SW480 (cell line): ENCODE measurements around the gene DZIP1.
"Not testable (repeated sequence)": the region's sequence is repeated elsewhere in the genome, so short reads cannot be mapped to it uniquely, and the experiment has no call there.

Source experiments
- DNase-seq: peaks from one replicate; pipeline ENCODE4 v3.0.0-alpha.2; 2016; ENCODE audit warnings: low spot score

Gene DZIP1

DNA sequence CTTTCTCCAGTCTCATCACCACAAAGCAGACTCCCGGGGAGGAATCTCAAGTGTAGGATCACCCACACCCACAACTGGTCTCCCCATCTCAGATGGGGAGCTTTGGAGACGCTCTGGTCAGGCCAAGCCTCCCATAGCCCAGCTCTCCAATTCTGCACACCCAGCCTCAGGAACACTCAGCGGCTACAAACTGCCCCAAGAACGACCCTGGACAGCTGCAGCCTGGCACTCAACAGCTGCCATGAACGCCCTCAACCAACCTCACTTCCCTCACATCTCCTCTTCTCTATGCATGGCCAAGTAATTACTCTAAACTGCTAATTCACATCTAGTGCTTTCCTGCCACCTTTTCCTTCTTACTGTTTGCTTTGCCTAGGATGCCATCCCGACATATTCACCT lies 42.6 kb downstream of the DZIP1 start:
- DNase-seq, result no peak

- no peak for DNase-seq
These were observed 43.3 kb downstream of the DZIP1 start for GRCh38 chr13:95601216-95601615.

- no peak for DNase-seq
These were observed 47.8 kb downstream of the DZIP1 start for GRCh38 chr13:95596701-95597100.

DNA sequence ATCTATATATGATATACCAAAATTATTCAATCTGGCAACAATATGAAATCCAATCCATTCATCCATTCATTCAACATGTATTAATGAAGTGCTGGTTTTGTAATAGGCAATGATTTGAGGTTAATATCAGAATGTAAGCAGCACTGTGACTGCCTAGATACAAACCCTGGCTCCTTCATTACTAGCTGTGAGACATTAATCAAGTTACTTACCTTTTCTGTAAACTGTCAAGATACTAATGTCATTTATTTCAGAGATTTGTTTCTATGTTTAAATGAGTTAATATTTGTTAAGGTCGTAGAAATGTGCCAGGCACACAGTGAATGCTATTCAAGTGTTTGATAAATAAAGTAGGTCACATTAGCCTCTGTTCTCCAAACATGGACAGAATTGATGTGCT lies 51.0 kb downstream of the DZIP1 start:
- no peak for DNase-seq

- no peak for DNase-seq
These were observed 55.8 kb downstream of the DZIP1 start for GRCh38 chr13:95588721-95589120.

DNA sequence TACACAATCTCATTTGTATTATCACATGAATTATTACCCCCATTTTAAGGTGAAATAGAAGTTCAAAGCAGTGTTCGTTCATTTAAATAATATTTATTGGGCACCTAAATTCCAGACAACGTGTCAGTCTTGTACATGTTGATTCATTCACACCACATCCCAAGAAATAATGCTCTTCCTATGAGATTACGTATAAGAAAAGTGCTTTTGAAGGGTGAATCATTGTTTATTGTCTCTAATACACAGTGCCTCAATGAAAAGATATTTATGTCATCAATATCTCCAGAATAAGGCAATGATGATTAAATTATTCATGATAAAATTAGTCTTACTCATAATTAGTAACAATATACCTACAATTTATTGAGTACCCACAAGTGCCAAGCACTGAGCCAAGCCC lies 56.4 kb downstream of the DZIP1 start:
- no peak for DNase-seq

DNA sequence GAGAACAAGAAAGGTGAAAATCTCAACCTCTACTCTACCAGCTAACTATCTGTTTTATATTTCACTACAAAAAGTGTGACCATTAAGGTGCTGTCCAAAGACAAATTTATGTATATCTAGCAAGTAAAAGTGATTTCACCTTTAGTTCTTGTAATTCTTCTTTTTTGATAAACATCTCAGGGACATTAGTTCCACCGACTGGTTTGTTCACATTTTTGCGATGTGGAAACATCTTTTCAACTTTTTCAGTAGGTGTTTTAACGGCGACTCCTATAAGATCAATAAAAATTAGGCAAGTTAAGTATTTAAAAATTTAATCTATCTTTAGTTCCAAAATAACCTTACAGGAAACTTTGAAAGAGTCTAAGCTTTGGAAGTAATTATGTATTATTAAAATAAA lies 58.6 kb downstream of the DZIP1 start:
- DNase-seq, result no peak

DNA sequence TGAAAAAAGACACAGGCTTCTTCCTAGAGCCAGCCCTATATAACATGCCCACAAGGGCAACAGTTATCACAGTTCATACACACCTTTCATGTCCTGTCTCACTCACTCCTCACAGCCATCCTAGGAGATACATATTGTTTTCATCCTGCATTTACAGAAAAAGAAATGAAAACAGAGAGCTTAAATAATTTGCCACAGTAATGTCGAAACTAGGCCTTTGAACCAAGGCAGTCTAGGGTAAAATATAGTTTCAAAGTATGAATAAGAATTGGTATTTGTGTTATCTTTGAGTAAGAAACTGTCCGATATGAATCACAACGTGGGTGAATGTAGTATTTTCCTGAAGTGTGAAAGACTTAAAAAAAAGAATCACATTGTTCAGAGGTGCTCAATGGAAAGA lies 65.2 kb downstream of the DZIP1 start:
- DNase-seq, result no peak

DNA sequence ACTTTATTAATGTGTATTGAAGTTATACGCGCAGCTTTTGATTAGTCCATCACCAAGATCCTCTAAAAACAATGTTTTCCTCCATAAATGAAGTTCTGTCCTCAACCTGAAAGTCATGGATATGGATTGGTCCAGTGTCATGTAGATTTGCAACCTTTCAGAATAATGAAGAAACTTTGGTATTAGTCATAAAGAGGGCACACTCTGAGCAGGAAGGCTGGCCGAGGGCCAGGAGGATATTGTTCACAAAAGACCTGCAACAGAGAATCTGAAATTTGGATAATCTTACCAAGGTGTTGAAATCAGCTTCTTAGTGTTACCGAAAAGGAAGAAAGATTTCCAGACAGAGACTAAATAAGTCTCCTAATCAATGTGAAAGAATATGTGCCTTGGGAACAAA lies 71.3 kb downstream of the DZIP1 start:
- DNase-seq, result no peak

- no peak for DNase-seq
These were observed 72.6 kb downstream of the DZIP1 start for GRCh38 chr13:95571941-95572340.

DNA sequence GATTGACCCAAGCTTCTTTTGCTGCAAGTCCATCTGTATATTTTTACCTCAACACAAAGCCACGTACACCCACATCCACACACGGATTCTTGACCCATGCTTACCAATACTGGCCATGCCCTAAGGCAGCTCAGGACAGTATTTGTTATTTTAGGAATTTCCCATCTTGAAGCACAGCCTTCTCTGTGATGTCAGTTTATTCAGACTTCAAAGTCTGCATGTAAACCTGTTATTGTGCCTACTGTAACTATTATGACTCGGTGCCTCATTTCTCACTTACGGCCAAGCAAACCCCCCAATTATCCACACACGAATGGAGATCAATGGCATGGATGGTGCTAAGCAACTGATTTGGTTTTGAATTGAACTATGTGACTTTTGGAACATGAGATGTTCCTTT lies 74.5 kb downstream of the DZIP1 start:
- DNase-seq, result no peak

DNA sequence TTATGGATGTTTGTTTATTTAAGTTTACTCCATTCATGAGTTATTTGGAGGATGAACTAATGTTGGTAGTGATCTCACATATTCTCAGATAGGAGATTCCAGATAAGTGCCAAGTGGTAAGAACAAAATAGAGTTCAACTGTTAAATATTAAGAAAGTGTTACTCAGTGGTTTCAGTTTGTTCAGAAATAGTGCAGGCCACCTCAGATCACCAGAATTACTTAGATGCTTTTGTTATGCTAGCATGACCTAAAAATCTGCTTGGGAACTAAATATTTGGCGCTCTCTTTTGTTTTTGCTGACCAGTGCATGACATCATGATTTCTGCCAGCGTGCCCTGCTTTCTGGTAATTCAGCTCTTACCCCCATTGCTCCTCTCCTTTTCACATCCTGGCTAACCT lies 76.4 kb downstream of the DZIP1 start:
- DNase-seq, result no peak

DNA sequence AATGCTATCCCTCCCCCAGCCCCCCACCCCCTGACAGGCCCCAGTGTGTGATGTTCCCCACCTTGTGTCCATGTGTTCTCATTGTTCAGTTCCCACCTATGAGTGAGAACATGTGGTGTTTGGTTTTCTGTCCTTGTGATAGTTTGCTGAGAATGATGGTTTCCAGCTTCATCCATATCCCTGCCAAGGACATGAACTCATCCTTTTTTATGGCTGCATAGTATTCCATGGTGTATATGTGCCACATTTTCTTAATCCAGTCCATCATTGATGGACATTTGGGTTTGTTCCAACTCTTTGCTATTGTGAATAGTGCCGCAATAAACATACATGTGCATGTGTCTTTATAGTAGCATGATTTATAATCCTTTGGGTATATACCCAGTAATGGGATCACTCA lies 78.7 kb downstream of the DZIP1 start:
- not testable (repeated sequence) for DNase-seq

GRCh38 chr13:95564733-95565291 lies 79.7 kb downstream of the DZIP1 start:
- DNase-seq, result no peak

- DNase-seq, result no peak
These were observed 80.4 kb downstream of the DZIP1 start for GRCh38 chr13:95564091-95564490.

GRCh38 chr13:95560387-95560786 lies 84.1 kb downstream of the DZIP1 start:
- no peak for DNase-seq

- DNase-seq, result no peak
These were observed 85.4 kb downstream of the DZIP1 start for GRCh38 chr13:95559100-95559499.

- no peak for DNase-seq
These were observed 87.5 kb downstream of the DZIP1 start for GRCh38 chr13:95557013-95557412.

GRCh38 chr13:95553581-95554385 lies 90.7 kb downstream of the DZIP1 start:
- peak; percentile 10 for DNase-seq

DNA sequence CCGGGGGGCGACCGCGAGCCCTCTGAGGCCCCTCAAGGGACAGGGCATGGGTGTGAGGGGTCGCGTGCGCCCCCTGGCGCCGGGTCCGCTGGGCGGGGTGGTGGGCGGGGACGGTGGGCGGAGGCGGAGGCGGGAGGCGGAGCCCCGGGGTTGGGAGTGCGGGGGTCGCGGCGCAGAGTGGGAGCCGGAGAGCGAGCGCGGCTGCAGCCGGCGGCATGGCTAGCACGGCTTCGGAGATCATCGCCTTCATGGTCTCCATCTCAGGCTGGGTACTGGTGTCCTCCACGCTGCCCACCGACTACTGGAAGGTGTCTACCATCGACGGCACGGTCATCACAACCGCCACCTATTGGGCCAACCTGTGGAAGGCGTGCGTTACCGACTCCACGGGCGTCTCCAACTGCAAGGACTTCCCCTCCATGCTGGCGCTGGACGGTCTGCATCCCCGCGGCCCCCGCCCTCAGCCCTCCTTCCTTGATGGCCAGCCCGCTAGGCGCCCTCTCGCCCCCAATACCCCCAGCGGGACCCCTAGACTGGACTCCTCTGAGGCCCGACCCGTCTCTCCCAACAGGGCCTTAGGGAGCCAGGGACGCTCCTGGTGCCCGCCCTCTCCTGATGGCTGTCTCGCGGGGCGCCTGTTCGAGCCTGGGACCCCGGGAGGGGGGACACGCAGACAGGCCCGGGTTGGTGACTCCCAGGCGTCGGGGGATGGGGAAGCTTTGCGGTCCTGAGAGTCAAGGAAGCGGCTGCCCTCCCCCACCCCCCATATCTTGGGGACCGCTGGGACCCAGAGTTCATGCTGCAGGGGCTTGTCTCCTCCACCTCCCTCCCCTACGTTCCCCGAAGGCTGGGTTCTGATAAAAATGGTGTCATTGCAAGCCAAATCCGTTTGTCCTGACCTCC lies 91.7 kb downstream of the DZIP1 start, which contains the start of gene CLDN10:
CLDN10 (plus strand) TSS at position 182 of the 903 bp plus-strand sequence; CDS start at position 216, 34 bp downstream.
- DNase-seq, result no peak

DNA sequence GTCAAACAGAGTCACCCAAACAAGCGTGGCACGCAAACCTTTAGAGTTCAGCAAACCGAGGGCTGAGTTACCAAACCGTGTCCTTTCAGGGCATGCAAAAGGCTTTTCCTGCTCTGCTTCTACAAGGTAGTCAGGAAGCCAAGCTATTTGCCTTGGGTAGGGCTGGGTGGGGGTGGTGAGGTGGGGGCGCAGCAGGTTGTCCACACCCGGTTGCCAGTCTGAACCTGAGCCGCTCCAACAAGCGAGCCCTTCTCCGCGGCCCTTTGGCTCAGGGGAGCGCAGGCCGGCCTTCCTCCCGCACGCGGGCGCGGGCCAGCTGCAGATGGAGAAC lies 92.3 kb downstream of the DZIP1 start:
- DNase-seq, result no peak

DNA sequence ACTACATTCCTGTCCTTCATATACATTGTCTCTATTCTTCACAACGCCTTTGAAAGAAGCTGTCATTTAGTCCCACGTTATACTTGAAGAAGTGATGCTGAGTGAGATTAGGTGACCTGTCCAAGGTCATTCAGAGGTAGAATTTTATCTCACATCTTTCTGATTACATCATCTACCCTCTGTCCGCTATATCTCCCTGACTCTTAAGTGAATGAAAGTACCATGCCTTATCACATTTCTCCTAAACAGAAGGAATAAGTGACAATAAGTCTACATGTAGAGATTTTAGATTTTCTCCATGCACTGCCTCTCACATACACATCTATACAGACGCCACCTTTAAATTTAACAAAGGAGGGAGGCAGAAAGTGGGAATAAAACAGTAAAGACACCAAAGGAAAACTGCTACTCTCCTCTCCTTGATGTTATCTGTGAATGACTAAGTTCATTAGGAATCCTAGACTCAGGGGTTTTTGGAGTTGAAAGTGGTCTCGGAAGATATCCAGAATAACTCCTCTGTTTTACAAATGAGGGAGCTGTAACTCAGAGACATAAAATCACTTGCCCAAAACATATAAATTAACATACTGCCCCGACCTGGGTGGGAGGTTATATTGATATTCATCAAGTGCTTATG lies 96.9 kb downstream of the DZIP1 start:
- DNase-seq, result no peak
